Mesendoderm (in vitro differentiated cells): Measurements from ENCODE around the gene STAT4.

Experiments used
- DNase-seq: peaks from one replicate; pipeline ENCODE4 v3.0.0; 2013
- H2AK5ac ChIP-seq: 2 replicates; pipeline ENCODE4 v1.6.1; 2013; ENCODE audit warnings: low read length, inconsistent platforms
- H2BK120ac ChIP-seq: 2 replicates; pipeline ENCODE4 v1.6.1; 2013; ENCODE audit warnings: low read depth, mild to moderate bottlenecking, low read length, moderate library complexity, mixed read lengths
- H2BK15ac ChIP-seq: replicated peaks from 2 replicates; pipeline ENCODE4 v1.6.1; 2013; ENCODE audit warnings: low read depth, mild to moderate bottlenecking, moderate library complexity
- H2BK5ac ChIP-seq: 2 replicates; pipeline ENCODE4 v1.6.1; 2013; ENCODE audit warnings: low read length, inconsistent platforms
- H3K18ac ChIP-seq: 2 replicates; pipeline ENCODE4 v1.6.1; 2013; ENCODE audit warnings: mild to moderate bottlenecking, low read length, mixed read lengths
- H3K23ac ChIP-seq: one replicate; pipeline ENCODE4 v1.6.1; 2013; ENCODE audit warnings: low read length
- H3K27ac ChIP-seq: 2 replicates; pipeline ENCODE4 v1.5.1; 2013; ENCODE audit warnings: low read depth, mild to moderate bottlenecking, inconsistent platforms, low read length, moderate library complexity
- H3K27me3 ChIP-seq: 2 replicates; pipeline ENCODE4 v1.6.1; 2013; ENCODE audit warnings: low read length, control low read depth, mild to moderate bottlenecking, inconsistent platforms; ENCODE audit not compliant: insufficient read depth, poor library complexity
- H3K36me3 ChIP-seq: 2 replicates; pipeline ENCODE4 v1.6.1; 2013; ENCODE audit warnings: low read length, inconsistent platforms; ENCODE audit not compliant: control insufficient read depth, insufficient read depth
- H3K4ac ChIP-seq: one replicate; pipeline ENCODE4 v1.6.1; 2013; ENCODE audit warnings: low read depth, mild to moderate bottlenecking, low read length, moderate library complexity
- H3K4me1 ChIP-seq: 2 replicates; pipeline ENCODE4 v1.6.1; 2013; ENCODE audit warnings: low read depth, low read length, inconsistent platforms; ENCODE audit not compliant: control insufficient read depth
- H3K4me2 ChIP-seq: 2 replicates; pipeline ENCODE4 v1.6.1; 2013; ENCODE audit warnings: low read length
- H3K4me3 ChIP-seq: 2 replicates; pipeline ENCODE4 v1.5.1; 2013; ENCODE audit warnings: mild to moderate bottlenecking, low read length
- H3K56ac ChIP-seq: one replicate; pipeline ENCODE4 v1.6.1; 2013; ENCODE audit warnings: low read length
- H3K79me1 ChIP-seq: 2 replicates; pipeline ENCODE4 v1.6.1; 2013; ENCODE audit warnings: low read length, inconsistent platforms
- H3K79me2 ChIP-seq: 2 replicates; pipeline ENCODE4 v1.6.1; 2013; ENCODE audit warnings: mild to moderate bottlenecking, low read length; ENCODE audit not compliant: control insufficient read depth, insufficient read depth
- H3K9ac ChIP-seq: 2 replicates; pipeline ENCODE4 v1.6.1; 2013; ENCODE audit warnings: low read length, inconsistent platforms
- H4K5ac ChIP-seq: one replicate; pipeline ENCODE4 v1.6.1; 2013; ENCODE audit warnings: low read length
- H4K8ac ChIP-seq: one replicate; pipeline ENCODE4 v1.6.1; 2013; ENCODE audit warnings: low read depth, mild to moderate bottlenecking, control low read depth, low read length, moderate library complexity
- WGBS: extraction: QIAGEN DNeasy Blood & Tissue Kit; methylation state at CpG from one replicate; pipeline ENCODE4 v1.1.7; 2013; ENCODE audit warnings: low lambda C conversion rate, missing lambda C conversion rate; ENCODE audit not compliant: insufficient coverage; ENCODE audit errors: extremely low coverage; 5-methylcytosine and 5-hydroxymethylcytosine counted together

STAT4 gene

GRCh38 chr2:191149391-191149790, 1.4 kb downstream of the STAT4 start:
- no peaks in the 10 kb centered on the region for H3K79me1 ChIP-seq
- no peak overlapping the region for H3K9ac ChIP-seq
- H3K56ac ChIP-seq: no peak overlapping the region
- no peak overlapping the region for H3K4ac ChIP-seq
- no peak overlapping the region for H2BK5ac ChIP-seq
- H3K36me3 ChIP-seq: no peaks in the 10 kb centered on the region
- no peak overlapping the region for H3K23ac ChIP-seq
- H3K79me2 ChIP-seq: no peaks in the 10 kb centered on the region
- H2BK120ac ChIP-seq: no peak overlapping the region
- H3K27ac ChIP-seq: no peak overlapping the region
- no peak overlapping the region for H3K18ac ChIP-seq
- H3K4me3 ChIP-seq: no peak overlapping the region
- peaks cover 2% of the 10 kb centered on the region for H3K4me1 ChIP-seq
- H3K27me3 ChIP-seq: peaks cover 2% of the 10 kb centered on the region
- DNase-seq: no peak
- no peak overlapping the region for H2AK5ac ChIP-seq
- H4K8ac ChIP-seq: no peak overlapping the region
- no CpG with 5 or more reads among the region's 4 CpGs for WGBS
- no peak overlapping the region for H3K4me2 ChIP-seq
- no peak overlapping the region for H4K5ac ChIP-seq
- no peak overlapping the region for H2BK15ac ChIP-seq

- no peak overlapping the region for H3K18ac ChIP-seq
- no peaks in the 10 kb centered on the region for H3K79me2 ChIP-seq
- no peak for DNase-seq
- H3K56ac ChIP-seq: no peak overlapping the region
- no peak overlapping the region for H2BK15ac ChIP-seq
- no peak overlapping the region for H4K5ac ChIP-seq
- peaks cover 2% of the 10 kb centered on the region for H3K4me1 ChIP-seq
- no peak overlapping the region for H3K23ac ChIP-seq
- no peak overlapping the region for H3K27ac ChIP-seq
- H3K79me1 ChIP-seq: no peaks in the 10 kb centered on the region
- no peak overlapping the region for H3K4ac ChIP-seq
- H3K27me3 ChIP-seq: peaks cover 2% of the 10 kb centered on the region
- H4K8ac ChIP-seq: no peak overlapping the region
- no peak overlapping the region for H2BK5ac ChIP-seq
- H2AK5ac ChIP-seq: no peak overlapping the region
- H3K36me3 ChIP-seq: no peaks in the 10 kb centered on the region
- no CpG with 5 or more reads among the region's 2 CpGs for WGBS
- no peak overlapping the region for H3K4me2 ChIP-seq
- H3K9ac ChIP-seq: no peak overlapping the region
- H2BK120ac ChIP-seq: no peak overlapping the region
- no peak overlapping the region for H3K4me3 ChIP-seq
Observed at GRCh38 chr2:191148791-191149190, 2.0 kb downstream of the STAT4 start.

- Histone ChIP-seq H3K9ac (no peak overlapping the region), H2AK5ac (no peak overlapping the region), H3K79me2 (no peaks in the 10 kb centered on the region), H3K4me3 (no peak overlapping the region), H3K56ac (no peak overlapping the region), H3K18ac (no peak overlapping the region), H3K27me3 (peaks cover 2% of the 10 kb centered on the region), H3K27ac (no peak overlapping the region), H3K4ac (no peak overlapping the region), H4K8ac (no peak overlapping the region), H3K23ac (no peak overlapping the region), H3K4me2 (no peak overlapping the region), H2BK5ac (no peak overlapping the region), H2BK120ac (no peak overlapping the region), H4K5ac (no peak overlapping the region), H3K36me3 (no peaks in the 10 kb centered on the region), H2BK15ac (no peak overlapping the region), H3K4me1 (peaks cover 2% of the 10 kb centered on the region), H3K79me1 (no peaks in the 10 kb centered on the region)
- DNase-seq: no peak
- WGBS: no CpG with 5 or more reads among the region's 1 CpG
Observed at GRCh38 chr2:191148281-191148680, 2.5 kb downstream of the STAT4 start.

DNA sequence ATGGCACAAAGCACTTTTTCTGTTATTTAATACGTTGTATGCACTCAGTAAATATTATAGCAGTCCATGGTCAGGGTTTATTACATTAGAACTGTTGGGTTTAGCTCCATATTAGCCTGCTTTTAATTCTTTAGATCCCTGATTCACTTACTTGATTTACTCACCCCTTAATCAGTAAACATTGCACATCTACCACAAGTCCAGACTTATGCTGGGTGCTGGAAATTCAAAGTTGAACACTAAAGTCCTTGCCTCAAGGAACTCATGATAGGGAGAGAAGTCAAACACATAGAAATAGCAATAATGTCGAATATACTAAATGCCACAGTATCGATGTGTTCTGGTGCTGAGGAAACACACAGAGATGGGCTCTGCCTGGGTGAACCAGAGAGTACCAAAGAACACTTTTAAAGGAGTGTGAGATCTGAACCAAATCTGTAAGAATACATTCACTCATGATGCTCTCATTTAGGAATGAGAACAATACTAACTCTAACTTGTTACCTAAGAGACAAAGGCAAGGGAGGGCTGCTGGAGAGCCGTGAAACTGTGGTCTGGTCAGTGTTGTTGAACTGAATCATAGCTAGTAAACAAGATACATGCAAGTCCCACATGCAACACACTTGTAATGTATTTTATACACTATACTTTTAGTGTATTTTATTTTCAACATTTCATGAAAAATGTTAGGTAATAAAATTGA, 4.9 kb downstream of the STAT4 start:
- WGBS: no CpG with 5 or more reads among the region's 4 CpGs
- H3K56ac ChIP-seq: no peak overlapping the region
- H4K5ac ChIP-seq: no peak overlapping the region
- no peak overlapping the region for H3K27ac ChIP-seq
- no peak overlapping the region for H2BK15ac ChIP-seq
- no peak overlapping the region for H3K4ac ChIP-seq
- no peak for DNase-seq
- no peak overlapping the region for H3K23ac ChIP-seq
- H3K4me2 ChIP-seq: no peak overlapping the region
- no peak overlapping the region for H4K8ac ChIP-seq
- no peak overlapping the region for H2AK5ac ChIP-seq
- peaks cover 2% of the 10 kb centered on the region for H3K27me3 ChIP-seq
- no peaks in the 10 kb centered on the region for H3K79me1 ChIP-seq
- no peak overlapping the region for H2BK5ac ChIP-seq
- no peak overlapping the region for H2BK120ac ChIP-seq
- no peak overlapping the region for H3K18ac ChIP-seq
- no peak overlapping the region for H3K9ac ChIP-seq
- no peaks in the 10 kb centered on the region for H3K4me1 ChIP-seq
- H3K36me3 ChIP-seq: no peaks in the 10 kb centered on the region
- H3K79me2 ChIP-seq: no peaks in the 10 kb centered on the region
- H3K4me3 ChIP-seq: no peak overlapping the region

- H2BK15ac ChIP-seq: no peak overlapping the region
- no peaks in the 10 kb centered on the region for H3K36me3 ChIP-seq
- H3K4me3 ChIP-seq: no peak overlapping the region
- H3K18ac ChIP-seq: no peak overlapping the region
- no CpG with 5 or more reads among the region's 4 CpGs for WGBS
- no peak overlapping the region for H3K9ac ChIP-seq
- H2AK5ac ChIP-seq: no peak overlapping the region
- no peaks in the 10 kb centered on the region for H3K79me1 ChIP-seq
- no peaks in the 10 kb centered on the region for H3K79me2 ChIP-seq
- no peak overlapping the region for H3K4me2 ChIP-seq
- H2BK120ac ChIP-seq: no peak overlapping the region
- no peak overlapping the region for H3K23ac ChIP-seq
- no peak overlapping the region for H4K5ac ChIP-seq
- no peak overlapping the region for H3K56ac ChIP-seq
- no peak overlapping the region for H3K27ac ChIP-seq
- no peaks in the 10 kb centered on the region for H3K27me3 ChIP-seq
- H3K4me1 ChIP-seq: no peaks in the 10 kb centered on the region
- H2BK5ac ChIP-seq: no peak overlapping the region
- H3K4ac ChIP-seq: no peak overlapping the region
- no peak for DNase-seq
- no peak overlapping the region for H4K8ac ChIP-seq
Observed at GRCh38 chr2:191144217-191144616, 6.6 kb downstream of the STAT4 start.

GRCh38 chr2:191143791-191144190, 7.0 kb downstream of the STAT4 start:
- H3K79me2 ChIP-seq: no peaks in the 10 kb centered on the region
- H2BK15ac ChIP-seq: no peak overlapping the region
- no peaks in the 10 kb centered on the region for H3K4me1 ChIP-seq
- no peaks in the 10 kb centered on the region for H3K27me3 ChIP-seq
- no peak overlapping the region for H3K56ac ChIP-seq
- H2BK120ac ChIP-seq: no peak overlapping the region
- no peak overlapping the region for H3K4ac ChIP-seq
- no peak overlapping the region for H4K5ac ChIP-seq
- no peaks in the 10 kb centered on the region for H3K79me1 ChIP-seq
- H3K27ac ChIP-seq: no peak overlapping the region
- H3K4me3 ChIP-seq: no peak overlapping the region
- no CpG with 5 or more reads among the region's 1 CpG for WGBS
- H4K8ac ChIP-seq: no peak overlapping the region
- no peak overlapping the region for H2AK5ac ChIP-seq
- H3K23ac ChIP-seq: no peak overlapping the region
- no peak for DNase-seq
- no peak overlapping the region for H3K18ac ChIP-seq
- H3K4me2 ChIP-seq: no peak overlapping the region
- no peaks in the 10 kb centered on the region for H3K36me3 ChIP-seq
- no peak overlapping the region for H3K9ac ChIP-seq
- H2BK5ac ChIP-seq: no peak overlapping the region
